ENCODE measurements around the gene LARP1. TPM values are rescaled to one million over a fixed set of nuclear protein-coding genes. Genes with fewer than 3 reads are reported as not detected.
A peak's percentile ranks its signal among the peaks of the same experiment; 100 is the strongest.
"Not testable (repeated sequence)": the region's sequence is repeated elsewhere in the genome, so short reads cannot be mapped to it uniquely, and the experiment has no call there.

LARP1 gene
- total RNA-seq, 2 donors from 2014 or later, result 172 to 231 TPM

GRCh38 chr5:154754460-154755360, 467 bp upstream of the LARP1 start:
- no peaks in the 10 kb centered on the region for H3K9me3 Mint-ChIP-seq
- H3K36me3 Mint-ChIP-seq, result peaks cover 12 to 14% of the 10 kb centered on the region in 2 donors
- peak overlapping the region; percentile 96 to 98 for H3K27ac Mint-ChIP-seq
- ATAC-seq, result peak; percentile 82 to 92
- DNase-seq (ENCODE audit: low spot score in 2 of 2), result peak; percentile 97 to 100

GRCh38 chr5:154756009-154756867, 1.1 kb downstream of the LARP1 start:
- DNase-seq (ENCODE audit: low spot score in 2 of 2) (peak; percentile 27 to 61), ATAC-seq (no peak)

GRCh38 chr5:154756868-154757813, 2.0 kb downstream of the LARP1 start:
- H3K9me3 Mint-ChIP-seq, result no peaks in the 10 kb centered on the region
- DNase-seq (ENCODE audit: low spot score in 2 of 2), result peak; percentile 33 to 65
- peak in 1 of 2 donors; percentile 2 for ATAC-seq
- H3K36me3 Mint-ChIP-seq, result peaks cover 16 to 18% of the 10 kb centered on the region in 2 donors
- H3K27ac Mint-ChIP-seq, result peak overlapping the region; percentile 91 to 99

More at GRCh38 chr5:154756009-154756867, 1.1 kb downstream of the LARP1 start:
- no peaks in the 10 kb centered on the region for H3K9me3 Mint-ChIP-seq
- peaks cover 12 to 14% of the 10 kb centered on the region in 2 donors for H3K36me3 Mint-ChIP-seq
- H3K27ac Mint-ChIP-seq, result peak overlapping the region; percentile 91 to 99

GRCh38 chr5:154757814-154758406, 2.7 kb downstream of the LARP1 start:
- Mint-ChIP-seq H3K9me3 (no peaks in the 10 kb centered on the region), H3K27ac (peak overlapping the region; percentile 81 to 91), H3K36me3 (peaks cover 16 to 18% of the 10 kb centered on the region in 2 donors)
- DNase-seq (ENCODE audit: low spot score in 2 of 2) (peak; percentile 43 to 60), ATAC-seq (peak; percentile 5 to 51)

- Mint-ChIP-seq H3K9me3 (no peaks in the 10 kb centered on the region), H3K27ac (peak overlapping the region; percentile 17 to 91), H3K36me3 (peaks cover 12 to 16% of the 10 kb centered on the region in 2 donors)
- ATAC-seq (no peak), DNase-seq (ENCODE audit: low spot score in 2 of 2) (no peak)
These were observed 3.3 kb downstream of the LARP1 start for GRCh38 chr5:154758493-154758892.

- Mint-ChIP-seq H3K27ac (peak overlapping the region; percentile 51 to 91), H3K36me3 (peaks cover 10 to 16% of the 10 kb centered on the region in 2 donors), H3K9me3 (no peaks in the 10 kb centered on the region)
- ATAC-seq (no peak), DNase-seq (ENCODE audit: low spot score in 2 of 2) (no peak)
These were observed 3.8 kb downstream of the LARP1 start for GRCh38 chr5:154758977-154759376.

GRCh38 chr5:154759868-154760267, 4.7 kb downstream of the LARP1 start:
- H3K36me3 Mint-ChIP-seq, result peaks cover 10 to 16% of the 10 kb centered on the region in 2 donors
- peak overlapping the region in 1 of 2 donors; percentile 91 for H3K27ac Mint-ChIP-seq
- not testable (repeated sequence) for ATAC-seq; DNase-seq (ENCODE audit: low spot score in 2 of 2); H3K9me3 Mint-ChIP-seq

GRCh38 chr5:154761046-154761736, 6.0 kb downstream of the LARP1 start:
- H3K36me3 Mint-ChIP-seq, result peaks cover 10 to 15% of the 10 kb centered on the region in 2 donors
- peak overlapping the region; percentile 72 to 87 for H3K27ac Mint-ChIP-seq
- no peaks in the 10 kb centered on the region for H3K9me3 Mint-ChIP-seq
- DNase-seq (ENCODE audit: low spot score in 2 of 2) (no peak), ATAC-seq (peak; percentile 29 to 53)

- DNase-seq (ENCODE audit: low spot score in 2 of 2) (no peak), ATAC-seq (no peak)
- Mint-ChIP-seq H3K36me3 (peaks cover 4 to 8% of the 10 kb centered on the region in 2 donors), H3K9me3 (no peaks in the 10 kb centered on the region), H3K27ac (peak overlapping the region in 1 of 2 donors; percentile 72)
These were observed 7.1 kb downstream of the LARP1 start for GRCh38 chr5:154762261-154762660.

GRCh38 chr5:154762700-154763099, 7.5 kb downstream of the LARP1 start:
- ATAC-seq, result no peak
- peaks cover 4% of the 10 kb centered on the region in 2 donors for H3K36me3 Mint-ChIP-seq

GRCh38 chr5:154764967-154765366, 9.8 kb downstream of the LARP1 start:
- Mint-ChIP-seq H3K9me3 (no peaks in the 10 kb centered on the region), H3K27ac (peak overlapping the region; percentile 33 to 69), H3K36me3 (peaks cover 4% of the 10 kb centered on the region in 2 donors)
- DNase-seq (ENCODE audit: low spot score in 2 of 2) (no peak), ATAC-seq (no peak)

More at GRCh38 chr5:154762700-154763099, 7.5 kb downstream of the LARP1 start:
- Mint-ChIP-seq H3K9me3 (no peaks in the 10 kb centered on the region), H3K27ac (no peak overlapping the region)
- no peak for DNase-seq (ENCODE audit: low spot score in 2 of 2)

- peaks cover 4% of the 10 kb centered on the region in 2 donors for H3K36me3 Mint-ChIP-seq
- peak overlapping the region; percentile 38 to 69 for H3K27ac Mint-ChIP-seq
- H3K9me3 Mint-ChIP-seq, result no peaks in the 10 kb centered on the region
- ATAC-seq (no peak), DNase-seq (ENCODE audit: low spot score in 2 of 2) (no peak)
These were observed 10.3 kb downstream of the LARP1 start for GRCh38 chr5:154765396-154765925.

GRCh38 chr5:154766558-154767281, 11.5 kb downstream of the LARP1 start:
- DNase-seq (ENCODE audit: low spot score in 2 of 2) (no peak), ATAC-seq (peak; percentile 39 to 61)
- Mint-ChIP-seq H3K36me3 (peaks cover under 1% of the 10 kb centered on the region in 2 donors), H3K27ac (peak overlapping the region; percentile 4 to 28), H3K9me3 (no peaks in the 10 kb centered on the region)

GRCh38 chr5:154767576-154767975, 12.4 kb downstream of the LARP1 start:
- Mint-ChIP-seq H3K36me3 (no peaks in the 10 kb centered on the region), H3K9me3 (no peaks in the 10 kb centered on the region), H3K27ac (peak overlapping the region; percentile 33 to 67)
- DNase-seq (ENCODE audit: low spot score in 2 of 2) (no peak), ATAC-seq (peak in 1 of 2 donors; percentile 7)

Data from activated naive CD4-positive, alpha-beta T cell treated with anti-CD3 and anti-CD28 coated beads, Interleukin-2, amount 50 U/mL, for 72 hours (primary cell).